ENCODE data around the gene PAK1. TPM values are rescaled to one million over a fixed set of nuclear protein-coding genes. Genes with fewer than 3 reads are reported as not detected.

The PAK1 gene
- total and polyA plus RNA-seq, 2 of the 4 experiments (the other 2 are of a cell fraction), result 34.3 to 60.6 TPM

DNA sequence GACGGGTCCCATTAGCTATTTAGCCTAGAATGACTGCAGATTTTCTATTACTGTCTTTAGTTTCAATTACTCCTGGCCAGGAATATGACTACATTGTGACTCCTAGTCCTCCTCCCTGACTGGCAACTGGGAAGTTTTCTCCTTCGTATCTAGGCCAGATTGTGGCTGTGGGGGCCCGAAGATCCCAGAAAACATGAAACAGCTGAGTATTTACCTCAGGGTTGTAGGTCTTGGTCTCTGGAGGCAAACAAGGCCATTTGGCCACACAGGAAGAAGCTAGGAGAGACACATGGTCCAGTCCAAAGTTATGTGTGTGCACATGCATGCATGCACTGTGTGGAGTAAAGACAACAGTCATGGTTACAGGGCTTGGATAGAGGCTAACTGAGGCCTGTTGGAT lies 162.2 kb downstream of the PAK1 start:
- in situ Hi-C loops (cut with MboI; ENCODE audit: low sequenced_read_pairs), result no loop called here
- no peak overlapping the region for H2AFZ ChIP-seq (replicated peaks; ENCODE audit: low read length, poor library complexity)
- dilution Hi-C loops (cut with HindIII; ENCODE audit: low sequenced_read_pairs, unreplicated experiment), result no loop called here
- H2BK120ac ChIP-seq (ENCODE audit: low read depth, low read length), result no peak overlapping the region
- H2BK20ac ChIP-seq (ENCODE audit: low read depth, low read length), result no peak overlapping the region
- H4K20me1 ChIP-seq (ENCODE audit: insufficient read depth, low read length), result no peaks in the 10 kb centered on the region
- no peak overlapping the region for H2AK9ac ChIP-seq (replicated peaks; ENCODE audit: low read depth, low read length, poor library complexity)
- no TSS peak for BruUV-seq (replicated peaks)
- H3K4me2 ChIP-seq (ENCODE audit: low read depth, low read length), result no peak overlapping the region
- no peak overlapping the region for H4K5ac ChIP-seq (ENCODE audit: low read depth, low read length)
- no peak overlapping the region for H3K9ac ChIP-seq (ENCODE audit: low read depth, low read length)
- no peak overlapping the region for H2AK5ac ChIP-seq (ENCODE audit: low read depth, low read length)
- H3K4me1 ChIP-seq (ENCODE audit: control insufficient read depth, insufficient read depth, low read length), result peaks cover 3% of the 10 kb centered on the region; the same call in 1 of the 2 replicates
- H3K4ac ChIP-seq (ENCODE audit: low read depth, low read length), result 0 out of 2 replicates have a peak overlapping the region, but pooled peaks have one; percentile 1
- no peak for ATAC-seq (ENCODE audit: low read depth)
- no peak overlapping the region for H3K4me3 ChIP-seq (ENCODE audit: insufficient read depth, low read depth, low read length)
- intact Hi-C loops (cut with micrococcal nuclease), result no loop called here
- no peak overlapping the region for H3K23ac ChIP-seq (ENCODE audit: low read depth, low read length)
- H2BK15ac ChIP-seq (ENCODE audit: low read depth, low read length), result no peak overlapping the region
- no peak overlapping the region for H3K56ac ChIP-seq (ENCODE audit: extremely low read depth, insufficient read depth, low read length)
- no peaks in the 10 kb centered on the region for H3K79me1 ChIP-seq (ENCODE audit: low read depth in 1 of 2, low read length in 2 of 2)
- H3K18ac ChIP-seq (ENCODE audit: low read depth, low read length), result no peak overlapping the region
- no peak overlapping the region for H3K14ac ChIP-seq (replicated peaks; ENCODE audit: low read depth, low read length)
- H4K91ac ChIP-seq (ENCODE audit: insufficient read depth, low read depth, low read length), result no peak overlapping the region
- no peak overlapping the region for H4K8ac ChIP-seq (ENCODE audit: low read depth in 2 of 2, low read length in 2 of 2)
- no peaks in the 10 kb centered on the region for H3K9me3 ChIP-seq (ENCODE audit: control insufficient read depth, insufficient read depth, low read length)
- TF ChIP-seq MAFK (IDR thresholded peaks at IDR 0.05; ENCODE audit: low read depth, low read length) (no peak), CEBPB (IDR thresholded peaks at IDR 0.05; ENCODE audit: low read depth, low read length) (no peak), SMC3 (IDR thresholded peaks at IDR 0.05; ENCODE audit: low read depth, low read length) (no peak), MXI1 (IDR thresholded peaks at IDR 0.05; ENCODE audit: borderline replicate concordance, low read depth, low read length) (no peak), BHLHE40 (IDR thresholded peaks at IDR 0.05; ENCODE audit: low read depth, low read length) (no peak), RCOR1 (IDR thresholded peaks at IDR 0.05; ENCODE audit: insufficient replicate concordance, low read length) (no peak), MAZ (IDR thresholded peaks at IDR 0.05; ENCODE audit: borderline replicate concordance, low read depth, low read length) (no peak), POLR2A (IDR thresholded peaks at IDR 0.05; ENCODE audit: low read depth, low read length) (no peak)
- TF ChIP-seq, protein P1, sequence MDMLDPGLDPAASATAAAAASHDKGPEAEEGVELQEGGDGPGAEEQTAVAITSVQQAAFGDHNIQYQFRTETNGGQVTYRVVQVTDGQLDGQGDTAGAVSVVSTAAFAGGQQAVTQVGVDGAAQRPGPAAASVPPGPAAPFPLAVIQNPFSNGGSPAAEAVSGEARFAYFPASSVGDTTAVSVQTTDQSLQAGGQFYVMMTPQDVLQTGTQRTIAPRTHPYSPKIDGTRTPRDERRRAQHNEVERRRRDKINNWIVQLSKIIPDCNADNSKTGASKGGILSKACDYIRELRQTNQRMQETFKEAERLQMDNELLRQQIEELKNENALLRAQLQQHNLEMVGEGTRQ (IDR thresholded peaks at IDR 0.05; ENCODE audit: low read depth, low read length), result no peak
- TF ChIP-seq, protein P2, sequence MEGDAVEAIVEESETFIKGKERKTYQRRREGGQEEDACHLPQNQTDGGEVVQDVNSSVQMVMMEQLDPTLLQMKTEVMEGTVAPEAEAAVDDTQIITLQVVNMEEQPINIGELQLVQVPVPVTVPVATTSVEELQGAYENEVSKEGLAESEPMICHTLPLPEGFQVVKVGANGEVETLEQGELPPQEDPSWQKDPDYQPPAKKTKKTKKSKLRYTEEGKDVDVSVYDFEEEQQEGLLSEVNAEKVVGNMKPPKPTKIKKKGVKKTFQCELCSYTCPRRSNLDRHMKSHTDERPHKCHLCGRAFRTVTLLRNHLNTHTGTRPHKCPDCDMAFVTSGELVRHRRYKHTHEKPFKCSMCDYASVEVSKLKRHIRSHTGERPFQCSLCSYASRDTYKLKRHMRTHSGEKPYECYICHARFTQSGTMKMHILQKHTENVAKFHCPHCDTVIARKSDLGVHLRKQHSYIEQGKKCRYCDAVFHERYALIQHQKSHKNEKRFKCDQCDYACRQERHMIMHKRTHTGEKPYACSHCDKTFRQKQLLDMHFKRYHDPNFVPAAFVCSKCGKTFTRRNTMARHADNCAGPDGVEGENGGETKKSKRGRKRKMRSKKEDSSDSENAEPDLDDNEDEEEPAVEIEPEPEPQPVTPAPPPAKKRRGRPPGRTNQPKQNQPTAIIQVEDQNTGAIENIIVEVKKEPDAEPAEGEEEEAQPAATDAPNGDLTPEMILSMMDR (conservative IDR thresholded peaks at IDR 0.05; ENCODE audit: low read depth, low read length), result no peak
- ChIA-PET POLR2A (ENCODE audit: unreplicated experiment) (no interaction called here), CTCF (no interaction called here)
- no peak for DNase-seq
- H3K27me3 ChIP-seq (ENCODE audit: control insufficient read depth, insufficient read depth, low read length), result no peaks in the 10 kb centered on the region
- no peak overlapping the region for H3K27ac ChIP-seq (ENCODE audit: insufficient read depth, low read length)
- no peak overlapping the region for H2BK5ac ChIP-seq (ENCODE audit: low read depth, low read length, poor library complexity, severe bottlenecking)
- H3K36me3 ChIP-seq (ENCODE audit: control insufficient read depth, insufficient read depth, low read length), result no peaks in the 10 kb centered on the region
- no peaks in the 10 kb centered on the region for H3K9me1 ChIP-seq (ENCODE audit: insufficient read depth, low read length)
- 100% methylated on average over 3 of the region's 3 CpGs; no CpG with 5 or more reads in 1 of the 2 experiments for WGBS, 2 experiments (ENCODE audit: extremely low coverage in 2 of 2, insufficient read length in 1 of 2)

Measured in IMR-90 (cell line).